CD4-positive, CD25-positive, alpha-beta regulatory T cell (primary cell): Measurements from ENCODE around the gene ARHGAP22. TPM values are rescaled to one million over a fixed set of nuclear protein-coding genes. Genes with fewer than 3 reads are reported as not detected.

ENCODE experiments used
- ATAC-seq, 2 donors: fragments of 150-1000 bp; cut with Tn5 transposase; one replicate each; pipeline ENCODE4 v1.10.0; 2021; ENCODE audit warnings: low read depth in 2 of 2, moderate number of reproducible peaks in 2 of 2, moderate library complexity in 1 of 2
- DNase-seq, 3 donors: peaks; one replicate each; pipeline versions ENCODE4 v3.0.0 to v3.0.0-alpha.2; 2012 to 2022; ENCODE audit warnings: mixed read lengths in 1 of 3
- H3K27ac ChIP-seq: one replicate; pipeline ENCODE4 v1.7.0; 2013; ENCODE audit warnings: mild to moderate bottlenecking, low read length; ENCODE audit not compliant: insufficient read depth, poor library complexity, severe bottlenecking
- H3K27me3 ChIP-seq: one replicate; pipeline ENCODE4 v1.7.0; 2013; ENCODE audit warnings: low read length; ENCODE audit not compliant: control insufficient read depth, insufficient read depth
- H3K36me3 ChIP-seq: one replicate; pipeline ENCODE4 v1.7.0; 2013; ENCODE audit warnings: mild to moderate bottlenecking, low read length, moderate library complexity; ENCODE audit not compliant: control insufficient read depth, insufficient read depth
- H3K4me1 ChIP-seq: 2 replicates; pipeline ENCODE4 v1.7.0; 2013; ENCODE audit warnings: mild to moderate bottlenecking, low read length; ENCODE audit not compliant: insufficient read depth, control insufficient read depth, poor library complexity, severe bottlenecking
- H3K4me3 ChIP-seq: one replicate; pipeline ENCODE4 v1.7.0; 2013; ENCODE audit warnings: low read depth, mild to moderate bottlenecking, low read length, moderate library complexity
- H3K9me3 ChIP-seq, 2 experiments: 1 replicate in 1 of 2; 2 replicates in 1 of 2; pipeline ENCODE4 v1.7.0; 2013; ENCODE audit warnings: low read length in 2 of 2, mild to moderate bottlenecking in 1 of 2, moderate library complexity in 1 of 2; ENCODE audit not compliant: control insufficient read depth in 2 of 2
- H3K27ac Mint-ChIP-seq, 3 donors: one replicate each; pipeline ENCODE4 v1.8.0; 2020 to 2022; ENCODE audit warnings: mild to moderate bottlenecking in 3 of 3, mixed read lengths in 3 of 3, moderate library complexity in 2 of 3
- H3K27me3 Mint-ChIP-seq: one replicate; pipeline ENCODE4 v1.8.0; 2022; ENCODE audit warnings: mild to moderate bottlenecking, mixed read lengths
- H3K36me3 Mint-ChIP-seq: one replicate; pipeline ENCODE4 v1.8.0; 2020; ENCODE audit warnings: mixed read lengths
- H3K4me1 Mint-ChIP-seq, 4 donors: one replicate each; pipeline ENCODE4 v1.8.0; 2020 to 2022; ENCODE audit warnings: mixed read lengths in 4 of 4, mild to moderate bottlenecking in 1 of 4
- H3K4me3 Mint-ChIP-seq, 4 donors: one replicate each; pipeline ENCODE4 v1.8.0; 2020 to 2022; ENCODE audit warnings: mild to moderate bottlenecking in 4 of 4, mixed read lengths in 4 of 4, moderate library complexity in 3 of 4
- H3K9me3 Mint-ChIP-seq, 7 donors: one replicate each; pipeline ENCODE4 v1.8.0; 2020 to 2022; ENCODE audit warnings: mixed read lengths in 7 of 7, mild to moderate bottlenecking in 3 of 7, moderate library complexity in 2 of 7
- polyA plus RNA-seq, 4 donors: library from polyadenylated mRNA; unstranded; fragments of 300-500 nt; fragmentation: Illumina TruSeq; gene quantifications; one replicate each; pipeline ENCODE4 v1.2.3, GENCODE V29; 2021
- total RNA-seq: library from RNA; stranded (reverse); gene quantifications from one replicate; pipeline ENCODE4 v1.2.3, GENCODE V29; 2022

Gene ARHGAP22
- total and polyA plus RNA-seq, 5 donors from 2014 or later: 0.42 TPM; not detected in 4

DNA sequence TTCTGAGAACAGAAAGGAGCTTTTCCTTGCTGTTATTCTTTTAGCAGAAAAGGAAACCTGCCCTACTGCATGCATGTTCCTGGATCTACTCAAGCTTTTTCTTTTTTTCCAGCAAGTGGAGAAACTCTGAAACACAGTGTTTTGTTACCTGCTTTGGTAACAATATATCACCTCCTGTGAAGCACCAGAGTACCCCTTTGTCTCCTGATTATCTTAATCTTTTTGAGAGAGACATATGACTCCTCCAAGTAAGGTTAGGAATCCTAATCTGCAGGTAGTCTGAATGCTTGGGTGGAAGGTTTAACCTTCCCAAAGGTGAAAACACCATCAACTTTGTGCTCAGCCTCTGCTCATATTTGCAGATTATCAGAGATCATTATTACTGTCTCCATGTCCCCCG is 205.3 kb downstream of the ARHGAP22 start:
- no peak for ATAC-seq

DNA sequence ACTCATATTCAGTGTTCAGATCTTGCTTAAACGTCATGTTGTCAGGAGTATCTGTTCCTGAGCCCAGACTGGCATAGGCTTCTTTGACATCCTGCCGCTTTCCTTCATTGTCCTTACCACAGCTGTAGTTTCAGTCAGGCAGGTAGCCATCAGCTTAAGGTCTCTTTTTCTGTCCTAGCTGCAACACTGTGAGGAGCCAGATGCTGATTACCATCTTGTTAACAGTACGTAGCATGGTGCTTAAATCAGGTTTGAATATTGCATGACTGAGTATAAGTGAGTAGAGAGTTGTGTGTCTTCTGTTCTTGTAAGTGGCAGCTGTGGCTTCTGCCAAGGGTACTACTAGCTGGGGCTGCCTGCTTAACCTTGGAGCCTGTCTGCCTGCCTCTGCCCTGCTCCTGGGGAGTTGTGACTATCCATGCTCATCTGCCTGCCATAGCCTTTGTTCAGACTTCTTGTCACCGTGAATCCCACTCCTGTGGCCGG is 205.8 kb downstream of the ARHGAP22 start:
- peaks cover 9 to 37% (median 24%) of the 10 kb centered on the region in 4 donors for H3K4me1 Mint-ChIP-seq
- H3K27ac Mint-ChIP-seq: peak overlapping the region; percentile 18 to 75 (median 52)
- no peaks in the 10 kb centered on the region for H3K4me1 ChIP-seq
- H3K9me3 ChIP-seq: no peaks in the 10 kb centered on the region
- H3K4me3 ChIP-seq: no peak overlapping the region
- ATAC-seq: no peak
- H3K36me3 ChIP-seq: no peaks in the 10 kb centered on the region
- no peak overlapping the region for H3K4me3 Mint-ChIP-seq
- no peak for DNase-seq
- no peak overlapping the region for H3K27ac ChIP-seq
- no peaks in the 10 kb centered on the region for H3K36me3 Mint-ChIP-seq
- H3K9me3 Mint-ChIP-seq: no peaks in the 10 kb centered on the region
- H3K27me3 ChIP-seq: no peaks in the 10 kb centered on the region
- H3K27me3 Mint-ChIP-seq: no peaks in the 10 kb centered on the region

More for the DNA sequence above, 205.3 kb downstream of the ARHGAP22 start:
- H3K4me3 Mint-ChIP-seq: no peak overlapping the region
- H3K4me1 Mint-ChIP-seq: peaks cover 9 to 37% (median 24%) of the 10 kb centered on the region in 4 donors
- DNase-seq: no peak
- Histone ChIP-seq H3K27ac (no peak overlapping the region), H3K4me3 (no peak overlapping the region), H3K36me3 (no peaks in the 10 kb centered on the region), H3K9me3 (no peaks in the 10 kb centered on the region), H3K27me3 (no peaks in the 10 kb centered on the region), H3K4me1 (no peaks in the 10 kb centered on the region)
- H3K27ac Mint-ChIP-seq: peak overlapping the region in 2 of 3 donors; percentile 18 to 52
- H3K9me3 Mint-ChIP-seq: no peaks in the 10 kb centered on the region
- H3K27me3 Mint-ChIP-seq: no peaks in the 10 kb centered on the region
- peaks cover 1% of the 10 kb centered on the region for H3K36me3 Mint-ChIP-seq

- Mint-ChIP-seq H3K36me3 (no peaks in the 10 kb centered on the region), H3K4me3 (no peak overlapping the region), H3K9me3 (no peaks in the 10 kb centered on the region), H3K27me3 (no peaks in the 10 kb centered on the region), H3K4me1 (peaks cover 15 to 39% (median 28%) of the 10 kb centered on the region in 4 donors), H3K27ac (no peak overlapping the region)
- no peak for ATAC-seq
- Histone ChIP-seq H3K27me3 (no peaks in the 10 kb centered on the region), H3K4me1 (no peaks in the 10 kb centered on the region), H3K36me3 (no peaks in the 10 kb centered on the region), H3K9me3 (no peaks in the 10 kb centered on the region), H3K4me3 (no peak overlapping the region), H3K27ac (no peak overlapping the region)
- no peak for DNase-seq
Observed at GRCh38 chr10:48398261-48398660, 206.6 kb downstream of the ARHGAP22 start.

Other genes starting within 250 kb of the ARHGAP22 start
- 0.57 TPM for gene WDFY4, start 79.8 kb upstream of the ARHGAP22 start, total RNA-seq
- under 1 TPM; 0.15 to 0.51 (median 0.26) TPM for gene WDFY4, start 79.8 kb upstream of the ARHGAP22 start, polyA plus RNA-seq